RWPE1 (cell line): ENCODE results near the gene KCNK15.

Experiments used
- CTCF ChIA-PET: fragments of 350-600 bp; sonication (Branson Sonifier 250); formaldehyde crosslinking; extraction: SDS; loops from one replicate; lab custom pipeline; 2021; lab: Yijun Ruan, JAX
- POLR2A ChIA-PET: fragments of 400-600 bp; formaldehyde crosslinking; extraction: SDS; loops from one replicate; lab custom pipeline; 2020; ENCODE audit warnings: antibody characterized with exemption; ENCODE audit not compliant: low non-redundant PET; lab: Yijun Ruan, JAX
- DNase-seq: peaks from one replicate; pipeline ENCODE4 v3.0.0; 2012; ENCODE audit warnings: low spot score
- H3K27ac ChIP-seq: fragments of 450-650 bp; 2 replicates; pipeline ENCODE4 v1.5.1; 2017
- TF ChIP-seq, protein P1 (sequence below): fragments of 450-650 bp; conservative IDR thresholded peaks from 2 replicates; pipeline ENCODE4 v1.5.1; 2017; ENCODE audit warnings: low read depth, mild to moderate bottlenecking

The KCNK15 gene

DNA sequence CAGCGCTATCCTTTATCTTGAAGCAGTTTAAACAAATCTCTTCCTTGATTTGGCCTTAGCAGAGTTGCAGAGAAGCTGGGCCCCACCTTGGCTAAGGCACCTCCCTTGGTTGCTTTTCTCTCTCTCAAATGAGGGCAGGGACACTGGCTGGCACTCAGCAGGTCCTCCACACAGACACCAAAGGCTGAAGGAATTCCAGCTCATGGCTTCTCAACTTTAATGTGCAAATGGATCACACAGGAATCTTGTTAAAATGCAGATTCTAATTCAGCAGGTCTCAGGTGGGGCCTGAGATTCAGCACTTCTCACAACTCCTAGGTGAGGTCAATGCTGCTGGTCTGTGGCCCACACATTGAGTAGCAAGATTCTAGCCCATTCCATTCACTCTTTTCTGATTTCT lies 39.0 kb downstream of the KCNK15 start:
- H3K27ac ChIP-seq = no peak overlapping the region
- POLR2A ChIA-PET = no interaction called here
- CTCF ChIA-PET = interaction anchor here (0.8 kb wide), 2 partner anchors 28 to 82 kb away, joined by 3 read pairs; no protein-coding TSS in a partner anchor
- TF ChIP-seq, protein P1, sequence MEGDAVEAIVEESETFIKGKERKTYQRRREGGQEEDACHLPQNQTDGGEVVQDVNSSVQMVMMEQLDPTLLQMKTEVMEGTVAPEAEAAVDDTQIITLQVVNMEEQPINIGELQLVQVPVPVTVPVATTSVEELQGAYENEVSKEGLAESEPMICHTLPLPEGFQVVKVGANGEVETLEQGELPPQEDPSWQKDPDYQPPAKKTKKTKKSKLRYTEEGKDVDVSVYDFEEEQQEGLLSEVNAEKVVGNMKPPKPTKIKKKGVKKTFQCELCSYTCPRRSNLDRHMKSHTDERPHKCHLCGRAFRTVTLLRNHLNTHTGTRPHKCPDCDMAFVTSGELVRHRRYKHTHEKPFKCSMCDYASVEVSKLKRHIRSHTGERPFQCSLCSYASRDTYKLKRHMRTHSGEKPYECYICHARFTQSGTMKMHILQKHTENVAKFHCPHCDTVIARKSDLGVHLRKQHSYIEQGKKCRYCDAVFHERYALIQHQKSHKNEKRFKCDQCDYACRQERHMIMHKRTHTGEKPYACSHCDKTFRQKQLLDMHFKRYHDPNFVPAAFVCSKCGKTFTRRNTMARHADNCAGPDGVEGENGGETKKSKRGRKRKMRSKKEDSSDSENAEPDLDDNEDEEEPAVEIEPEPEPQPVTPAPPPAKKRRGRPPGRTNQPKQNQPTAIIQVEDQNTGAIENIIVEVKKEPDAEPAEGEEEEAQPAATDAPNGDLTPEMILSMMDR = no peak
- DNase-seq = no peak

DNA sequence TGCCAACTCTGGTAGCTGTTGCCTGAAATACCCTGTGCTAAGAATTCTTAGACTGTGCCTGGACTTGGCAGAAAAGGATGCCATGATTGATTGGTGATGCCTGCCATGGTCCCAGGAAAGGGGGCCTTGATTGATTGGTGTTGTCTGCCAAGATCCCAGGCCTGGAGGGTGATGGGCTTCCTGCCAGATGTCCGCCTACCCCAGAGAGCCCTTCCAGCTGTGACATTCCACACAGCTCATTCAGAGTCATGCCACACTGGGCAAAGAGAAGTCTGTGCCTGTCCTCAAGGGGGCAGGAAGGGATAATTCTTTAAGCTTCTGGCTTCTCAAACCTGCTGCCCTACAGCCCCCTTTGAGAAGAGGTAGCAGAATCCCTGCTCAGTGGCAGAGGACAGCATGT lies 40.1 kb downstream of the KCNK15 start:
- DNase-seq = peak; percentile 58
- no peak overlapping the region for H3K27ac ChIP-seq
- CTCF ChIA-PET = interaction anchor here (0.6 to 1.0 kb wide), 6 partner anchors 11 to 96 kb away, joined by 3 to 9 read pairs (median 4); no protein-coding TSS in a partner anchor
- TF ChIP-seq, protein P1 = no peak
- POLR2A ChIA-PET = interaction anchor here (0.6 kb wide), 2 partner anchors 9 to 23 kb away, joined by 3 to 5 read pairs; no protein-coding TSS in a partner anchor

DNA sequence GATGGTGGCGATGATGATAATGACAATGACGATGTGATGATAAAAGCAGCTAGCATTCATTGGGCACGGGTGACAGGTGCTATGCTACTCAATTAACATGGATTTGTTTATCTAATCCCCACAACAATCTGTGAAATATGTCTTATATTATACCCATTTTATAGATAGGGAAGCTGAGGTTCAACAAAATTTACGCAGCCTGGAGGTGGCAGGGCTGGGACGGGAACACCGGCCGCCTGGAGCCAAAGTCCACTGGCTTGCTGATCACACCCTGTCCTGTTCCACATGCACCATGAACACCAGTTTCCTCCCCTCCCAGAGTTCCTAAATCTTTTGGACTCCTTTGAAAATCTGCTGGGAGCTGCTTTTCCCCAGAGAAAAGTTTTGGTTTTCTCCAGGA lies 41.6 kb downstream of the KCNK15 start:
- TF ChIP-seq, protein P1 = no peak
- ChIA-PET CTCF (interaction anchor here (0.5 to 0.7 kb wide), 2 partner anchors 35 to 447 kb away, joined by 3 read pairs; no protein-coding TSS in a partner anchor), POLR2A (no interaction called here)
- no peak overlapping the region for H3K27ac ChIP-seq
- DNase-seq = no peak

DNA sequence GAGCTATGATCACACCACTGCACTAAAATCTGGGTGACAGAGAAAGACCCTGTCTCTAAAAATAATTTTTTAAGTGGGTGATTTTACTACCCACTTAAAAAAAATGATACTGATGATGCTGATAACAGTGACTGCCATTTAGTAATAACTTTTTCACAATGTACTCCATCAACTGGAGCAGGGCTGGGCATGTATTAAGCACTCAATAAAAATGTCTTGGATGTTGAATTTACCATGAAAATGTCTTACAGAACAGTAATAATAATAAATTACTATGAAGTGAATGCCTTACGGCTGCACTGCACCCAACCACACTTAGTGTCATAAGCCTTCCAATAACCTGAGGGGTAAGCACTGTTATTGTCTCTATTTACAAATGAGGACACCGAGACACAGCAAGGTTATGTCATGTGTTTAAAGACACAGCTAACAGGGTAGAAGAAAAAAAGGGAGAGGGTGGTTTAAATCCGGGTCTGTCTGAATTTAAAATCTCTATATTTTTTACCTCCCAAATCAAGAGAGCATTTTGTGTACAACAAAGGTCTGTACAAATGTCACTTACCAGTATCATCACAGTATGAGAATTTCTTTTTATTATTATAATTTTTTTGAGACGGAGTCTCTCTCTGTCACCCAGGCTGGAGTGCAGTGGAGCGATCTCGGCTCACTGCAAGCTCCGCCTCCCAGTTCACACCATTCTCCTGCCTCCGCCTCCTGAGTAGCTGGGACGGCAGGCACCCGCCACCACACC lies 43.2 kb downstream of the KCNK15 start:
- H3K27ac ChIP-seq = no peak overlapping the region
- ChIA-PET CTCF (interaction anchor here (0.5 to 1.2 kb wide), 5 partner anchors 28 to 1598 kb away, joined by 3 read pairs; no protein-coding TSS in a partner anchor), POLR2A (no interaction called here)
- TF ChIP-seq, protein P1 = no peak
- DNase-seq = no peak

DNA sequence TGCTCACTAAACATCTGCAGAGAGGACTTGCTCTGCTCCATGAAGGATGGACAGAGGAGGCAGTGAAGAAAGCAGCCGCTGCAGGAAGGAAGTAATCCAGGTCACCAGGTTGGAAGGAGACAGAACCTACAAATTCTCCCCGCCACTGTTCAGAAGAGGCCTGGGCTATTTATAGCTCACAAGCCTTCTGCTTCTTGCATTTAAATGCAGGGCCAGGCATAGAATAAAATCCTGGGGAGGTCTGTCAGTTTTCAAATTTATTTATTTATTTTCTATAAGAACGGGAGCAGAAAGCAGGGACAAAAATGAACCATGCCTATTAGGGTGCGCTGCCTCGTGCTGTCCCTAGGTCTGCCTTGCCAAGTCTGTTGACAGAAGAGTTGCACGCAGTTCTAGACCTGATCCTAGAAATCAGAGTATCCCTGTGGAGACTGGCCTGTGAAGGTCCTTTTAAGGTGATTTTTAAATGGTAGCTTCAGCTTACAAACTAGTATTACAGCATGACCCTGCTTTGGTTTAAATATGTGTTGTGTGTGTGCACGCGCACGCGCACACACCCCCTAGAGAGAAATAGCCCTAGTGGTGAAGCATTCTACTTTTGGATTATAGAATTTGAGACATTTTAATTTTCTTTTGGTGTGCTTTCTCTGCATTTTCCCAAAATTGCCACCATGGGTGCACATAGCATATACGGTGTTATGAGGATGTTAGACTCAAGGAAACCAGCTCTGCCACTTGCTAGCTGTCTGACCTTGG lies 45.2 kb downstream of the KCNK15 start:
- ChIA-PET POLR2A (no interaction called here), CTCF (interaction anchor here (1.0 kb wide), 1 partner anchor 21 kb away, joined by 3 read pairs; no protein-coding TSS in a partner anchor)
- H3K27ac ChIP-seq = no peak overlapping the region
- TF ChIP-seq, protein P1 = no peak
- DNase-seq = no peak

DNA sequence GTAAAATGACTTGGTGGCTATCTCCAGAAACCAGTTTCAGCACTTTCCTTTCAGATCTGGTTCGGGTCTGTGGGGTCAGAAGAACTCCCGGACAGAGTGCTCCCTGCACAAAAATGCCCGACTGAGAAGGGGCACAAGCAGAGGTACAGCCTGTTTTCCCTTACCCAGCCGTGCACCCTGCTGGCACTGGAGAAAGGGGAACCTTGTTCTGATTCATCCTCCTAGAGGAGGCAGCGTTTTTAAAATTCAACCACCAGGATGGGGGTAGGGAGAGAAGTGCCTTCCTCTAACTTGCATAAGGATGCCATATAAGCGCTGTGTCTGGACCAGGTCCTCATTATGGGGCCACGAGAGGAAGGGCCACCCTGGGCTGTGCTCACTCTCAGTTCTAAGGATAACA lies 47.1 kb downstream of the KCNK15 start:
- ChIA-PET POLR2A (no interaction called here), CTCF (no interaction called here)
- TF ChIP-seq, protein P1 = no peak
- no peak overlapping the region for H3K27ac ChIP-seq
- DNase-seq = no peak
